Heart left ventricle (tissue), 16 donors: ENCODE results near the gene TNFRSF18. TPM values are rescaled to one million over a fixed set of nuclear protein-coding genes. Genes with fewer than 3 reads are reported as not detected.

Experiments
- ATAC-seq, 4 donors: fragments of 200-7000 bp; cut with Tn5 transposase; one replicate each; pipeline ENCODE4 v1.9.1; 2020 to 2022; ENCODE audit warnings: moderate library complexity in 4 of 4, mild to moderate bottlenecking in 3 of 4, moderate number of reproducible peaks in 1 of 4
- DNase-seq, 5 donors: peaks; one replicate each; pipeline ENCODE4 v3.0.0-alpha.2; 2020
- H3K27ac ChIP-seq, 12 donors: fragments of 200-600 bp; sonication (generic) in 4 of 12; one replicate each; pipeline versions ENCODE4 v1.5.0 to v1.8.0; 2016 to 2022; ENCODE audit warnings: mild to moderate bottlenecking in 2 of 12
- H3K27me3 ChIP-seq, 9 donors: fragments of 200-600 bp; sonication (generic) in 2 of 9; one replicate each; pipeline versions ENCODE4 v1.5.1 to v1.8.0; 2016 to 2022; ENCODE audit warnings: mild to moderate bottlenecking in 3 of 9
- H3K36me3 ChIP-seq, 9 donors: fragments of 200-600 bp; sonication (generic) in 2 of 9; one replicate each; pipeline versions ENCODE4 v1.5.0 to v1.8.0; 2018 to 2022; ENCODE audit warnings: mild to moderate bottlenecking in 2 of 9
- H3K4me1 ChIP-seq, 12 donors: fragments of 200-600 bp; sonication (generic) in 4 of 12; one replicate each; pipeline versions ENCODE4 v1.5.0 to v1.8.0; 2016 to 2022; ENCODE audit warnings: mild to moderate bottlenecking in 3 of 12
- H3K4me3 ChIP-seq, 12 donors: fragments of 200-600 bp; sonication (generic) in 4 of 12; one replicate each; pipeline versions ENCODE4 v1.5.0 to v1.8.0; 2017 to 2022; ENCODE audit warnings: mild to moderate bottlenecking in 9 of 12, moderate library complexity in 4 of 12
- H3K9me3 ChIP-seq, 12 donors: fragments of 200-600 bp; sonication (generic) in 4 of 12; one replicate each; pipeline versions ENCODE4 v1.5.0 to v1.8.0; 2016 to 2022; ENCODE audit warnings: mild to moderate bottlenecking in 1 of 12
- CTCF ChIP-seq, 12 donors: fragments of 200-600 bp; sonication (generic) in 4 of 12; IDR thresholded peaks; one replicate each; pipeline versions ENCODE4 v1.5.0 to v1.8.0; 2018 to 2022; ENCODE audit warnings: antibody characterized with exemption in 12 of 12, mild to moderate bottlenecking in 5 of 12
- POLR2A ChIP-seq, 2 donors: fragments of 450-650 bp; IDR thresholded peaks; one replicate each; pipeline ENCODE4 v1.6.1; 2017; ENCODE audit warnings: antibody characterized with exemption in 2 of 2, mild to moderate bottlenecking in 2 of 2, moderate library complexity in 2 of 2
- WGBS, 4 donors: extraction: QIAGEN DNeasy Blood & Tissue Kit in 2 of 4; methylation state at CpG; one replicate each; pipeline versions ENCODE4 v1.1.5 to v1.1.7; 2013 to 2018; 5-methylcytosine and 5-hydroxymethylcytosine counted together
- intact Hi-C, 10 donors: fragments of 100-400 bp; cut with DNase I; formaldehyde crosslinking; loops; one replicate each; pipeline versions ENCODE4 v1.11.1 to v1.14.2; 2022
- polyA plus RNA-seq, 2 donors: library from polyadenylated mRNA; stranded (reverse); fragments of 200-250 nt; gene quantifications; one replicate each; pipeline ENCODE4 v1.2.3, GENCODE V29; 2013
- total RNA-seq, 9 donors: library from RNA; depleted of rRNA in 2 of 9; stranded (reverse); fragments of >200 nt in 2 of 9; fragmentation: NEBNext Ultra II Directional in 3 of 9; extraction: Animal tissue kit (Norgen Biotek cat#: 25700) in 3 of 9; gene quantifications; one replicate each; pipeline versions ENCODE4 v1.1.0 to v1.2.4, GENCODE V29; 2016 to 2023
- donor health status: ischemic (EF 13 %, LVEDD 7.1; RV severe dilation, severe dysfunction).
- donor health status: healthy with polysubstance abuse.
- donor health status: DM: no; HTN: yes; CAD: no.
- donor health status: DM: no; HTN: no; CAD: no.
- donor health status: ischemic (EF 25% LVEDD 6.9; RV normal size, moderate dysfunction).
- donor health status: ischemic (EF 25% LVEDD 5.7; RV mildly dilated, moderate dysfunction).
- donor health status: healthy.
- donor health status: DM: yes; HTN: yes; CAD: no.
- donor health status: ischemic (EF 35%, LVEDD 5.7; RV mildly dilated, moderate dysfunction).
- donor health status: nonischemic (EF 11% LVEDD 7.7; RV severe dilation, severe dysfunction).
- donor health status: DM: yes; HTN: yes; CAD: no.
- donor health status: PGD.
- donor health status: ischemic (EF 29% LVEDD 5.4; RV normal size, mild dysfunction).
- donor health status: nonischemic (EF 23%, LVEDD 6.1; RV moderate dilation, normal function).

TNFRSF18 gene
- total and polyA plus RNA-seq, 11 donors, result 0.24 to 0.93 (median 0.77) TPM; not detected in 8

GRCh38 chr1:1222575-1223225 lies 16.3 kb upstream of the TNFRSF18 start:
- WGBS, 4 donors, result 92 to 96% (median 93%) methylated on average over 39 to 44 of the region's 44 CpGs
- Histone ChIP-seq H3K4me1 (peaks cover 0 to 21% (median 0%) of the 10 kb centered on the region in 12 donors), H3K9me3 (no peaks in the 10 kb centered on the region), H3K4me3 (no peak overlapping the region), H3K27ac (no peak overlapping the region), H3K27me3 (no peaks in the 10 kb centered on the region), H3K36me3 (peaks cover 0 to 96% (median 84%) of the 10 kb centered on the region in 9 donors)
- DNase-seq, result no peak
- intact Hi-C loops, result loop anchor here in 1 of 10 donors (10.0 kb wide), 1 partner anchor 98 kb away; no protein-coding TSS in a partner anchor
- no peak for TF ChIP-seq CTCF (IDR thresholded peaks at IDR 0.05)
- no peak for TF ChIP-seq POLR2A (IDR thresholded peaks at IDR 0.05)
- ATAC-seq, result no peak

GRCh38 chr1:1221887-1222574 lies 15.6 kb upstream of the TNFRSF18 start:
- H3K36me3 ChIP-seq, result peaks cover 0 to 96% (median 84%) of the 10 kb centered on the region in 9 donors
- H3K4me3 ChIP-seq, result no peak overlapping the region
- no peak overlapping the region for H3K27ac ChIP-seq
- no peaks in the 10 kb centered on the region for H3K9me3 ChIP-seq
- peaks cover 0 to 22% (median 0%) of the 10 kb centered on the region in 12 donors for H3K4me1 ChIP-seq
- no peak for ATAC-seq
- no peak for DNase-seq
- WGBS, 4 donors, result 84 to 89% (median 86%) methylated on average over 21 to 30 of the region's 30 CpGs
- intact Hi-C loops, result loop anchor here in 1 of 10 donors (10.0 kb wide), 1 partner anchor 97 kb away; no protein-coding TSS in a partner anchor
- TF ChIP-seq CTCF (IDR thresholded peaks at IDR 0.05), result no peak
- TF ChIP-seq POLR2A (IDR thresholded peaks at IDR 0.05), result no peak
- H3K27me3 ChIP-seq, result no peaks in the 10 kb centered on the region

GRCh38 chr1:1220197-1220596 lies 13.8 kb upstream of the TNFRSF18 start:
- peaks cover 0 to 94% (median 79%) of the 10 kb centered on the region in 9 donors for H3K36me3 ChIP-seq
- no peak overlapping the region for H3K4me3 ChIP-seq
- TF ChIP-seq POLR2A (IDR thresholded peaks at IDR 0.05) (no peak), CTCF (IDR thresholded peaks at IDR 0.05) (no peak)
- no peak overlapping the region for H3K27ac ChIP-seq
- no peaks in the 10 kb centered on the region for H3K27me3 ChIP-seq
- H3K4me1 ChIP-seq, result peaks cover 0 to 26% (median 13%) of the 10 kb centered on the region in 12 donors
- ATAC-seq (no peak), DNase-seq (no peak)
- intact Hi-C loops, result loop anchor here in 1 of 10 donors (10.0 kb wide), 1 partner anchor 95 kb away; no protein-coding TSS in a partner anchor
- 86 to 90% (median 88%) methylated on average over 20 to 24 of the region's 24 CpGs for WGBS, 4 donors
- no peaks in the 10 kb centered on the region for H3K9me3 ChIP-seq

GRCh38 chr1:1219341-1219740 lies 12.9 kb upstream of the TNFRSF18 start:
- Histone ChIP-seq H3K4me3 (no peak overlapping the region), H3K4me1 (peaks cover 0 to 31% (median 17%) of the 10 kb centered on the region in 12 donors), H3K27me3 (no peaks in the 10 kb centered on the region), H3K27ac (peak overlapping the region in 5 of 12 donors; percentile 49 to 86 (median 79)), H3K36me3 (peaks cover 0 to 86% (median 71%) of the 10 kb centered on the region in 9 donors), H3K9me3 (no peaks in the 10 kb centered on the region)
- intact Hi-C loops, result no loop called here
- DNase-seq, result no peak
- 90 to 94% (median 92%) methylated on average over 17 to 20 of the region's 20 CpGs for WGBS, 4 donors
- ATAC-seq, result peak in 1 of 4 donors; percentile 19
- TF ChIP-seq CTCF (IDR thresholded peaks at IDR 0.05), result no peak
- no peak for TF ChIP-seq POLR2A (IDR thresholded peaks at IDR 0.05)
